Measurements from ENCODE around the gene ZFYVE19.

The ZFYVE19 gene

DNA sequence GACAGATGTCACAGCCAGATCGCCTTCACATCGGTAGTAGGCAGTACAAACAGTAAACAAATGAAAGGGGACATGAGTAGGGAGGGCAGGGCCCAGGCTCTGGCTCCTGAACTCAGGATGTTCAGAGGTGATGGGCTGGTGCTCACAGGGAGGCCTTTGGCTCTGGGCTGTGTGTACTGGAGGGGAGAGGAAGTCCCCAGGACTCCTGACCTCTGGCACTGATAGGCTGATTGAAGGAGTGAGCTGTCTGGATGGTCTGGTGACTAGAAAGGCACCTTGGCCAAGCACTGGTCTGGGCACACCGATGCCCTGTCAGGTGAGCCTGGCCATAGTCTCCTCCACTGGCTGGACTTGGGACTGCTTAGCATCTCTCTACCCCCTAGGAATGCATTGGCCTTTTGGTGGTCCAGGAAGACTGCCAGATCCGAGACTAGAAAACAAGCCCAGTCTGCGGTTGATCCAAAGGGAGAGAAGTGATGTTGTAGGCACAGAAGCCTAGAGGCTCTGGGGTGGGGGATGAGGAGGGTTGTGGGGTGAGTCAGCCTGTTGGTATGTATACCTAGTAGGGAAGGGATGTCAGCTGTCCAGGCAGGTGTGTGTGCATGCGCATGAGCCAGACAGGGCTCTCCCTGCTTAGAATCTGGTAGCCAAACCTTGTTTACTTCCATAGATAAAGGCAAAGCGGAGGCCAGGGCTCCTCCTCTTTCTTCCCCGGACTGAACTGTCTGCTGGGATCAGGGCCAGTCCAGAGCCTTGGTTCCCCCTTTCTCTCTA, 38.8 kb downstream of the ZFYVE19 start:
- TF ChIP-seq, protein P1, sequence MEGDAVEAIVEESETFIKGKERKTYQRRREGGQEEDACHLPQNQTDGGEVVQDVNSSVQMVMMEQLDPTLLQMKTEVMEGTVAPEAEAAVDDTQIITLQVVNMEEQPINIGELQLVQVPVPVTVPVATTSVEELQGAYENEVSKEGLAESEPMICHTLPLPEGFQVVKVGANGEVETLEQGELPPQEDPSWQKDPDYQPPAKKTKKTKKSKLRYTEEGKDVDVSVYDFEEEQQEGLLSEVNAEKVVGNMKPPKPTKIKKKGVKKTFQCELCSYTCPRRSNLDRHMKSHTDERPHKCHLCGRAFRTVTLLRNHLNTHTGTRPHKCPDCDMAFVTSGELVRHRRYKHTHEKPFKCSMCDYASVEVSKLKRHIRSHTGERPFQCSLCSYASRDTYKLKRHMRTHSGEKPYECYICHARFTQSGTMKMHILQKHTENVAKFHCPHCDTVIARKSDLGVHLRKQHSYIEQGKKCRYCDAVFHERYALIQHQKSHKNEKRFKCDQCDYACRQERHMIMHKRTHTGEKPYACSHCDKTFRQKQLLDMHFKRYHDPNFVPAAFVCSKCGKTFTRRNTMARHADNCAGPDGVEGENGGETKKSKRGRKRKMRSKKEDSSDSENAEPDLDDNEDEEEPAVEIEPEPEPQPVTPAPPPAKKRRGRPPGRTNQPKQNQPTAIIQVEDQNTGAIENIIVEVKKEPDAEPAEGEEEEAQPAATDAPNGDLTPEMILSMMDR (IDR thresholded peaks at IDR 0.05): no peak

DNA sequence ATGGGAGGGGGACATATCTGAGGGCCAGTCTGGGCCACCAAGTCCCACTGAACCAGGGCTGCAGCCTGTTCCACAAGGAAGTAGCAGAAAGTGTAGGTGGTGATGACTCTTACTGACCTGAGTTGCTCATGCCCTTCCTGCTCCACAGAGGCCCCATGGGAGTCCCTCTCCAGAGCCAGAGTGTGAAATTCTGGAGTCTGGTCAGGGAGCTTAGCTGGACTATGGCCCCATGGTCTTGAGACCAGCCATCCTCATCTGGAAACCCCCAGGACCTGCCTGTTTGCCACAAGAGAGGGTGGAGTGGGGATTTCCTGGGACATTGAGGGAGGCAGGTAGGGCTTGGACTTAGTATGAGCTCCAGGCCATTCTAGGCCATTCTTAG, 39.9 kb downstream of the ZFYVE19 start:
- TF ChIP-seq, protein P1 (IDR thresholded peaks at IDR 0.05): no peak

DNA sequence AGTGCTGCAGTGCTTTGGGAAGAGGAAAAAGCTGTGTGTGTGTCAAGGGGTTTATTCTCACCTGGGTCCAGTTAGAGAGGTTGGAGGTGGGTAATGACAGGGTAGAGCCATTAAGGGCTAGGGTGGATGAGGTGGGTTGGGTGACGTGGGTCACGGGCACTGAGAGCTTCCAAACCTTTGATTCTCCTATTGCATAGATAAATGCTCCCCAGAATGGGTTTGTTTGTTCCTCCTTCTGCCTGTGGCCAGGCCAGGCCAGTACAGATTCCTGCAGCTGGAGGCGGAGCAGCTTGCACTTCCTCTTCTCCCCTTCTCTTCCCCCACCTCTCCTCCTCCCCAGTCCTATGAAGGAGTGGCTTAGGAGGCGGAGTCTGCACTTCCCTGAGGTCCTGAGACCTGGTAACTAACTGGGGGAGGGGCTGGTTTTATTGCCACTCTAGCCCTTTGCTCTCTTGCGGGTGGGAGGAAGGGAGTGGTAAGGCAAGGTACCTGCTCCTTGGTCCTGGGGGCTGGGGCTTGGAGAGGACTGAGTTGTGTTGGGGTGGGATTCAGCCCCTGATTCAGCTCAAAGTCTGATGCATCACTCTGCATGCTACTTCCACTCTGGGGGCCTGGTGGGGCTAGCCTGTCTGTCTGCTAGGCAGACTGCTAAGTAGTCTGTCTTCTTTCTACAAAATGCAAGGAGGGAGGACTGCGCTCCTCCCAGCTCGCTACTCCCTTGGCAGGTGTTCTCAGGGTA, 40.5 kb downstream of the ZFYVE19 start:
- TF ChIP-seq, protein P1 (IDR thresholded peaks at IDR 0.05): no peak

DNA sequence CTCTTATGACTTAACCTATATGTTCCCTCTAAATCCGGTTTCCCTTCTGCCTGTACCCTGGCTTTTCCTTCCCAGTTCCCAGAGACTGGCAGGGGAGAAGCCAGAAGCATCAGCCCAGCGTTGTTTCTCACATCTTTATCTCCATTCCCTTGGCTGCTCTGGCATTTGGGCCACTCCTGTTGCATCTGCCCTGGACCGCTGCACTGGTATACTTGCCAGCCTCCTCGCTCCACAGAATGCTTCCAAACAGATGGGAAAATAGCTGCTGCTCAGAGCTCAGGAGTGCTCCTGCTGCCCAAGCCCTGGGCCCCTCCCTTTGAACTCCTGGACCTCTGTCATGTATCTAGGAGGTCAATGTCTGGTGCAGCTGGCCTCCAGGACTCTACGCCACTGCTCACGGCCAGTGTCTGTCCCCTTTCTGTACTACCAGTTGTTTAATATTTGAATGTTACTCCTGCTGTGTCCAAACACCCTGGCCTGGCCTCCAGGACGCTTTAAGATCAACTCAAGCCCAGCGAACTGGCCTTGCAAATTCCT, 43.8 kb downstream of the ZFYVE19 start:
- TF ChIP-seq, protein P1 (IDR thresholded peaks at IDR 0.05): no peak

DNA sequence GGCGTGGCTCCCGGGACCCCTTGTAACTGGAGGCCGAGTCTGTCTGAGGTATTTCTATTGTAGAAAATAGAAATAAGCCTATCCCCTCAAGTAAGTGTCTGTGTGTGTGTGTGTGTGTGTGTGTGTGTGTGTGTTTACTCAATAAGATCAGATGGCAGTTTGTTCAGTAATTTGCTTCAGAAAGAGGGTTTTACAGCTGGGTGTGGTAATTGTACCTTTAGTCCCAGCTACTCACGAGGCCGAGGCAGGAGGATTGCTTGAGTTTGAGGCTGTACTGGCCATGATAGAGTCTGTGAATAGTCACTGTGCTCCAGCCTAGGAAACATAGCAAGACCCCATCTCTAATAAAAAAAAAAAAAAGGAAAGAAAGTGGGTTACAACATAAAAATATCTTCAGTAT, 45.6 kb downstream of the ZFYVE19 start:
- TF ChIP-seq, protein P1 (IDR thresholded peaks at IDR 0.05): no peak

DNA sequence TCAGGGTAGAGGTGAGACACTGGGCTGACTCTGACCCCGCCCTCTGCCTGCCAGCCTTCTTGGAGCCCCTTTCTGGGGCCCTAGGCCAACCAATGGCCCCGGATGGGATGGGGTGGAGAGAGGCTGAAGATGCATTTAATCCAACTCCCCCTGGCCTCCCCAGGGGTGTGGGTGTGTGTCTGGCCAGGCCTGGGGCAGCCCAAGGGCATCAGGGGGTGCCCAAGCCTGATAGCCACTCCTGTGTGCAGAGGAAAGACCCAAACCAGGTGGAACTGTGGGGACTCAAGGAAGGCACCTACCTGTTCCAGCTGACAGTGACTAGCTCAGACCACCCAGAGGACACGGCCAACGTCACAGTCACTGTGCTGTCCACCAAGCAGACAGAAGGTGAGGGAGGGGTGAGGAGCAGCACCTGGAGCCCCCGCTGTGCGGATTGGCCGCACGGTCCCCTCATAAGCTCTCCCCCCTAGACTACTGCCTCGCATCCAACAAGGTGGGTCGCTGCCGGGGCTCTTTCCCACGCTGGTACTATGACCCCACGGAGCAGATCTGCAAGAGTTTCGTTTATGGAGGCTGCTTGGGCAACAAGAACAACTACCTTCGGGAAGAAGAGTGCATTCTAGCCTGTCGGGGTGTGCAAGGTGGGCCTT, 46.5 kb downstream of the ZFYVE19 start:
- TF ChIP-seq, protein P1 (IDR thresholded peaks at IDR 0.05): no peak

DNA sequence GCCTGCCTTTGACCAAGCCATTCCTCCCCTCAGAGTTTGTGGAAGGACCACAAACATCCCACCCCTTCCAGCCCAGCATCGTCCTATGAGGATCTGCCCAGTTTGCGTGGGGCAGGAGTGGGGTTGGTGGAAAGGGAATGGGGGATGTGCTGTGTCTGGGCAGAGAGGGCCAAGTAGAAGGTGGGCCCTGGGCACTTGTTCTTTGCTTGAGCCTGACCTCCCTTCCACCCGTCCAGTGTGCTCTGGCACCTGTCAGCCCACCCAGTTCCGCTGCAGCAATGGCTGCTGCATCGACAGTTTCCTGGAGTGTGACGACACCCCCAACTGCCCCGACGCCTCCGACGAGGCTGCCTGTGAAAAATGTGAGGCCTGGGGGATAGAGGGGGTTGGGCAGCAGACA, 47.3 kb downstream of the ZFYVE19 start:
- TF ChIP-seq, protein P1 (IDR thresholded peaks at IDR 0.05): no peak

Data from LNCAP (cell line).